ENCODE data around the gene WWC2. TPM values are rescaled to one million over a fixed set of nuclear protein-coding genes. Genes with fewer than 3 reads are reported as not detected.

WWC2 gene
- total and polyA plus RNA-seq, 2 experiments from 2014 or later, result 50.5 to 74.2 TPM

DNA sequence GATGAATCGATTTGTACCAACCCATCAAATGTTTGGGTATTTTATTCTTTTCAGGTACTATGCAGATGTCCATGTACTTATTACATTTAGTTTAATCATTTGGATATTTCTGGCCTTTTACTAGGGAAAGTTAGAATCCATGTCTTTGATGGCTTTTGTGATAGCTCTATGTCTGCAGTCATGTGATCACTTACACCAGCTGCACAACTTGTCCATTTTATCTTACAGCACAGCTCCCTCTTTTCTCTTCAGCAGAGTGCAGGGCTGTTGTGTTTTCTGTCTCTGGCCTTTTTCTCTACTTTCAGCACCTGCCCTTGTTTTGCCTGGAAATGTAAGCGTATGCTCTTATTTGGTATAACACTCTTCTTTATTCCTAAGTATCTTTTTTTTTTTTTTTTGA lies 30.6 kb downstream of the WWC2 start:
- Mint-ChIP-seq H3K4me1 (peaks cover 43% of the 10 kb centered on the region), H3K36me3 (ENCODE audit: low read depth) (no peaks in the 10 kb centered on the region), H3K27me3 (ENCODE audit: insufficient read depth, low read depth, poor library complexity) (peaks cover 7% of the 10 kb centered on the region), H3K27ac (no peak overlapping the region), H3K9me3 (no peaks in the 10 kb centered on the region), H3K4me3 (no peak overlapping the region)
- no peak overlapping the region for H3K4me2 ChIP-seq
- TF ChIP-seq EZH2 (IDR thresholded peaks at IDR 0.05; ENCODE audit: low read depth, unreplicated experiment) (no peak), ZNF114 (CRISPR knock-in tag; IDR thresholded peaks at IDR 0.05) (no peak), NANOG (IDR thresholded peaks at IDR 0.05; ENCODE audit: borderline replicate concordance) (no peak), JUNB (IDR thresholded peaks at IDR 0.05; ENCODE audit: unreplicated experiment) (no peak), CREB1 (CRISPR knock-in tag; IDR thresholded peaks at IDR 0.05; ENCODE audit: low read depth) (no peak), POLR2AphosphoS5 (IDR thresholded peaks at IDR 0.05; ENCODE audit: low read depth) (no peak), ZNF331 (CRISPR knock-in tag; IDR thresholded peaks at IDR 0.05; ENCODE audit: low read depth) (no peak), STAT1 (IDR thresholded peaks at IDR 0.05; ENCODE audit: unreplicated experiment) (no peak), EZH2phosphoT487 (IDR thresholded peaks at IDR 0.05; ENCODE audit: unreplicated experiment) (no peak)
- TF ChIP-seq, protein P1, sequence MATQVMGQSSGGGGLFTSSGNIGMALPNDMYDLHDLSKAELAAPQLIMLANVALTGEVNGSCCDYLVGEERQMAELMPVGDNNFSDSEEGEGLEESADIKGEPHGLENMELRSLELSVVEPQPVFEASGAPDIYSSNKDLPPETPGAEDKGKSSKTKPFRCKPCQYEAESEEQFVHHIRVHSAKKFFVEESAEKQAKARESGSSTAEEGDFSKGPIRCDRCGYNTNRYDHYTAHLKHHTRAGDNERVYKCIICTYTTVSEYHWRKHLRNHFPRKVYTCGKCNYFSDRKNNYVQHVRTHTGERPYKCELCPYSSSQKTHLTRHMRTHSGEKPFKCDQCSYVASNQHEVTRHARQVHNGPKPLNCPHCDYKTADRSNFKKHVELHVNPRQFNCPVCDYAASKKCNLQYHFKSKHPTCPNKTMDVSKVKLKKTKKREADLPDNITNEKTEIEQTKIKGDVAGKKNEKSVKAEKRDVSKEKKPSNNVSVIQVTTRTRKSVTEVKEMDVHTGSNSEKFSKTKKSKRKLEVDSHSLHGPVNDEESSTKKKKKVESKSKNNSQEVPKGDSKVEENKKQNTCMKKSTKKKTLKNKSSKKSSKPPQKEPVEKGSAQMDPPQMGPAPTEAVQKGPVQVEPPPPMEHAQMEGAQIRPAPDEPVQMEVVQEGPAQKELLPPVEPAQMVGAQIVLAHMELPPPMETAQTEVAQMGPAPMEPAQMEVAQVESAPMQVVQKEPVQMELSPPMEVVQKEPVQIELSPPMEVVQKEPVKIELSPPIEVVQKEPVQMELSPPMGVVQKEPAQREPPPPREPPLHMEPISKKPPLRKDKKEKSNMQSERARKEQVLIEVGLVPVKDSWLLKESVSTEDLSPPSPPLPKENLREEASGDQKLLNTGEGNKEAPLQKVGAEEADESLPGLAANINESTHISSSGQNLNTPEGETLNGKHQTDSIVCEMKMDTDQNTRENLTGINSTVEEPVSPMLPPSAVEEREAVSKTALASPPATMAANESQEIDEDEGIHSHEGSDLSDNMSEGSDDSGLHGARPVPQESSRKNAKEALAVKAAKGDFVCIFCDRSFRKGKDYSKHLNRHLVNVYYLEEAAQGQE (IDR thresholded peaks at IDR 0.05; ENCODE audit: unreplicated experiment), result no peak
- TF ChIP-seq, protein P2, sequence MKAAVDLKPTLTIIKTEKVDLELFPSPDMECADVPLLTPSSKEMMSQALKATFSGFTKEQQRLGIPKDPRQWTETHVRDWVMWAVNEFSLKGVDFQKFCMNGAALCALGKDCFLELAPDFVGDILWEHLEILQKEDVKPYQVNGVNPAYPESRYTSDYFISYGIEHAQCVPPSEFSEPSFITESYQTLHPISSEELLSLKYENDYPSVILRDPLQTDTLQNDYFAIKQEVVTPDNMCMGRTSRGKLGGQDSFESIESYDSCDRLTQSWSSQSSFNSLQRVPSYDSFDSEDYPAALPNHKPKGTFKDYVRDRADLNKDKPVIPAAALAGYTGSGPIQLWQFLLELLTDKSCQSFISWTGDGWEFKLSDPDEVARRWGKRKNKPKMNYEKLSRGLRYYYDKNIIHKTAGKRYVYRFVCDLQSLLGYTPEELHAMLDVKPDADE (IDR thresholded peaks at IDR 0.05), result no peak
- TF ChIP-seq, protein P3, sequence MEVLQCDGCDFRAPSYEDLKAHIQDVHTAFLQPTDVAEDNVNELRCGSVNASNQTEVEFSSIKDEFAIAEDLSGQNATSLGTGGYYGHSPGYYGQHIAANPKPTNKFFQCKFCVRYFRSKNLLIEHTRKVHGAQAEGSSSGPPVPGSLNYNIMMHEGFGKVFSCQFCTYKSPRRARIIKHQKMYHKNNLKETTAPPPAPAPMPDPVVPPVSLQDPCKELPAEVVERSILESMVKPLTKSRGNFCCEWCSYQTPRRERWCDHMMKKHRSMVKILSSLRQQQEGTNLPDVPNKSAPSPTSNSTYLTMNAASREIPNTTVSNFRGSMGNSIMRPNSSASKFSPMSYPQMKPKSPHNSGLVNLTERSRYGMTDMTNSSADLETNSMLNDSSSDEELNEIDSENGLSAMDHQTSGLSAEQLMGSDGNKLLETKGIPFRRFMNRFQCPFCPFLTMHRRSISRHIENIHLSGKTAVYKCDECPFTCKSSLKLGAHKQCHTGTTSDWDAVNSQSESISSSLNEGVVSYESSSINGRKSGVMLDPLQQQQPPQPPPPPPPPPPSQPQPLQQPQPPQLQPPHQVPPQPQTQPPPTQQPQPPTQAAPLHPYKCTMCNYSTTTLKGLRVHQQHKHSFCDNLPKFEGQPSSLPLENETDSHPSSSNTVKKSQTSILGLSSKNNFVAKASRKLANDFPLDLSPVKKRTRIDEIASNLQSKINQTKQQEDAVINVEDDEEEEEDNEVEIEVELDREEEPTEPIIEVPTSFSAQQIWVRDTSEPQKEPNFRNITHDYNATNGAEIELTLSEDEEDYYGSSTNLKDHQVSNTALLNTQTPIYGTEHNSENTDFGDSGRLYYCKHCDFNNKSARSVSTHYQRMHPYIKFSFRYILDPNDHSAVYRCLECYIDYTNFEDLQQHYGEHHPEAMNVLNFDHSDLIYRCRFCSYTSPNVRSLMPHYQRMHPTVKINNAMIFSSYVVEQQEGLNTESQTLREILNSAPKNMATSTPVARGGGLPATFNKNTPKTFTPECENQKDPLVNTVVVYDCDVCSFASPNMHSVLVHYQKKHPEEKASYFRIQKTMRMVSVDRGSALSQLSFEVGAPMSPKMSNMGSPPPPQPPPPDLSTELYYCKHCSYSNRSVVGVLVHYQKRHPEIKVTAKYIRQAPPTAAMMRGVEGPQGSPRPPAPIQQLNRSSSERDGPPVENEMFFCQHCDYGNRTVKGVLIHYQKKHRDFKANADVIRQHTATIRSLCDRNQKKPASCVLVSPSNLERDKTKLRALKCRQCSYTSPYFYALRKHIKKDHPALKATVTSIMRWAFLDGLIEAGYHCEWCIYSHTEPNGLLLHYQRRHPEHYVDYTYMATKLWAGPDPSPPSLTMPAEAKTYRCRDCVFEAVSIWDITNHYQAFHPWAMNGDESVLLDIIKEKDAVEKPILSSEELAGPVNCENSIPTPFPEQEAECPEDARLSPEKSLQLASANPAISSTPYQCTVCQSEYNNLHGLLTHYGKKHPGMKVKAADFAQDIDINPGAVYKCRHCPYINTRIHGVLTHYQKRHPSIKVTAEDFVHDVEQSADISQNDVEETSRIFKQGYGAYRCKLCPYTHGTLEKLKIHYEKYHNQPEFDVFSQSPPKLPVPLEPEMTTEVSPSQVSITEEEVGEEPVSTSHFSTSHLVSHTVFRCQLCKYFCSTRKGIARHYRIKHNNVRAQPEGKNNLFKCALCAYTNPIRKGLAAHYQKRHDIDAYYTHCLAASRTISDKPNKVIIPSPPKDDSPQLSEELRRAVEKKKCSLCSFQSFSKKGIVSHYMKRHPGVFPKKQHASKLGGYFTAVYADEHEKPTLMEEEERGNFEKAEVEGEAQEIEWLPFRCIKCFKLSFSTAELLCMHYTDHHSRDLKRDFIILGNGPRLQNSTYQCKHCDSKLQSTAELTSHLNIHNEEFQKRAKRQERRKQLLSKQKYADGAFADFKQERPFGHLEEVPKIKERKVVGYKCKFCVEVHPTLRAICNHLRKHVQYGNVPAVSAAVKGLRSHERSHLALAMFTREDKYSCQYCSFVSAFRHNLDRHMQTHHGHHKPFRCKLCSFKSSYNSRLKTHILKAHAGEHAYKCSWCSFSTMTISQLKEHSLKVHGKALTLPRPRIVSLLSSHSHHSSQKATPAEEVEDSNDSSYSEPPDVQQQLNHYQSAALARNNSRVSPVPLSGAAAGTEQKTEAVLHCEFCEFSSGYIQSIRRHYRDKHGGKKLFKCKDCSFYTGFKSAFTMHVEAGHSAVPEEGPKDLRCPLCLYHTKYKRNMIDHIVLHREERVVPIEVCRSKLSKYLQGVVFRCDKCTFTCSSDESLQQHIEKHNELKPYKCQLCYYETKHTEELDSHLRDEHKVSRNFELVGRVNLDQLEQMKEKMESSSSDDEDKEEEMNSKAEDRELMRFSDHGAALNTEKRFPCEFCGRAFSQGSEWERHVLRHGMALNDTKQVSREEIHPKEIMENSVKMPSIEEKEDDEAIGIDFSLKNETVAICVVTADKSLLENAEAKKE (CRISPR knock-in tag; IDR thresholded peaks at IDR 0.05), result no peak
- TF ChIP-seq, protein P4, sequence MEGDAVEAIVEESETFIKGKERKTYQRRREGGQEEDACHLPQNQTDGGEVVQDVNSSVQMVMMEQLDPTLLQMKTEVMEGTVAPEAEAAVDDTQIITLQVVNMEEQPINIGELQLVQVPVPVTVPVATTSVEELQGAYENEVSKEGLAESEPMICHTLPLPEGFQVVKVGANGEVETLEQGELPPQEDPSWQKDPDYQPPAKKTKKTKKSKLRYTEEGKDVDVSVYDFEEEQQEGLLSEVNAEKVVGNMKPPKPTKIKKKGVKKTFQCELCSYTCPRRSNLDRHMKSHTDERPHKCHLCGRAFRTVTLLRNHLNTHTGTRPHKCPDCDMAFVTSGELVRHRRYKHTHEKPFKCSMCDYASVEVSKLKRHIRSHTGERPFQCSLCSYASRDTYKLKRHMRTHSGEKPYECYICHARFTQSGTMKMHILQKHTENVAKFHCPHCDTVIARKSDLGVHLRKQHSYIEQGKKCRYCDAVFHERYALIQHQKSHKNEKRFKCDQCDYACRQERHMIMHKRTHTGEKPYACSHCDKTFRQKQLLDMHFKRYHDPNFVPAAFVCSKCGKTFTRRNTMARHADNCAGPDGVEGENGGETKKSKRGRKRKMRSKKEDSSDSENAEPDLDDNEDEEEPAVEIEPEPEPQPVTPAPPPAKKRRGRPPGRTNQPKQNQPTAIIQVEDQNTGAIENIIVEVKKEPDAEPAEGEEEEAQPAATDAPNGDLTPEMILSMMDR (conservative IDR thresholded peaks at IDR 0.05; ENCODE audit: low read depth in 2 of 2), result no peak
- DNase-seq (ENCODE audit: low spot score), result no peak
- ATAC-seq, result no peak
- no peaks in the 10 kb centered on the region for H3K36me3 ChIP-seq (ENCODE audit: insufficient read depth)
- H3K4me1 ChIP-seq (ENCODE audit: insufficient read depth), result peaks cover 44% of the 10 kb centered on the region
- H3K27me3 ChIP-seq (ENCODE audit: insufficient read depth), result no peaks in the 10 kb centered on the region
- no peak overlapping the region for H2AFZ ChIP-seq
- peaks cover 100% of the 10 kb centered on the region for H3K79me2 ChIP-seq (replicated peaks; ENCODE audit: insufficient read depth)
- peaks cover 53% of the 10 kb centered on the region for H4K20me1 ChIP-seq (replicated peaks; ENCODE audit: insufficient read depth)
- H3K27ac ChIP-seq (ENCODE audit: low read depth), result peak overlapping the region; percentile 36; the same call in 1 of the 2 replicates
- no peaks in the 10 kb centered on the region for H3F3A ChIP-seq (replicated peaks; ENCODE audit: low read depth)
- no peak overlapping the region for H3K4me3 ChIP-seq
- no peaks in the 10 kb centered on the region for H3K9me2 ChIP-seq (ENCODE audit: insufficient read depth)
